RWPE2 (cell line): ENCODE measurements around the gene TARBP1.

Experiments used
- ATAC-seq: fragments of 200-7000 bp; cut with Tn5 transposase; 3 replicates; pipeline ENCODE4 v1.9.1; 2021; ENCODE audit warnings: low read depth
- DNase-seq: peaks from one replicate; pipeline ENCODE4 v3.0.0-alpha.2; 2020; ENCODE audit warnings: low spot score
- H3K27ac ChIP-seq: fragments of 450-650 bp; 2 replicates; pipeline ENCODE4 v1.5.1; 2017; ENCODE audit warnings: mild to moderate bottlenecking; ENCODE audit not compliant: poor library complexity, severe bottlenecking
- H3K27me3 ChIP-seq: fragments of 250-450 bp; sonication (Bioruptor Pico); 2 replicates; pipeline ENCODE4 v1.5.1; 2021; ENCODE audit warnings: mild to moderate bottlenecking, moderate library complexity; ENCODE audit not compliant: insufficient read depth, poor library complexity, severe bottlenecking
- H3K36me3 ChIP-seq: fragments of 250-450 bp; sonication (Bioruptor Pico); 2 replicates; pipeline ENCODE4 v1.5.1; 2020; ENCODE audit warnings: low read depth, mild to moderate bottlenecking, moderate library complexity
- H3K4me1 ChIP-seq: fragments of 250-450 bp; sonication (Bioruptor Pico); 2 replicates; pipeline ENCODE4 v1.5.1; 2021; ENCODE audit warnings: mild to moderate bottlenecking, moderate library complexity; ENCODE audit not compliant: insufficient read depth, poor library complexity, severe bottlenecking
- H3K4me3 ChIP-seq: fragments of 250-450 bp; sonication (Bioruptor Pico); 2 replicates; pipeline ENCODE4 v1.5.1; 2021; ENCODE audit warnings: mild to moderate bottlenecking, moderate library complexity; ENCODE audit not compliant: severe bottlenecking
- H3K9me3 ChIP-seq: fragments of 250-450 bp; sonication (Bioruptor Pico); 2 replicates; pipeline ENCODE4 v1.5.1; 2021; ENCODE audit warnings: mild to moderate bottlenecking, moderate library complexity; ENCODE audit not compliant: severe bottlenecking
- TF ChIP-seq, protein P1 (sequence below): fragments of 450-650 bp; IDR thresholded peaks from one replicate; pipeline ENCODE4 v1.5.1; 2017; ENCODE audit warnings: mild to moderate bottlenecking, moderate library complexity; ENCODE audit not compliant: poor library complexity, severe bottlenecking

Gene TARBP1

DNA sequence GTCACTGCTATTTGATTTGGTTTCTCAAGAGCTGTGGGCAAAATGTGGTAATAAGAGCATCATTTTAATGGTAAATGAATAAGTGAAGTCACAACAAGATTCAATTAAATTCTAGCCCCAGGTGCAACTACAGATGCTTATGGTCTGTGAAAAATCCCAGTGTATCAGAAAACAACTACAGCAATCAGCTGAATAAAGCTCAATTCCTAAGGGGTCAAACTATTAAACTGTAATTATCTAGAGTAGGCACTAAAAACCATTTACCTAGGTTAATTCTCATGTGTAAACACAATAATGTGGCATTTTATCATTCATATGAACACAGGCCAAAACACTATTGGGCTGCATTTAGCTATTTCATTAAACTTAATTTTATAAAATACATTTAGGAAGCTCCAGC is 9.6 kb downstream of the TARBP1 start:
- no peaks in the 10 kb centered on the region for H3K4me1 ChIP-seq
- no peak overlapping the region for H3K4me3 ChIP-seq
- TF ChIP-seq, protein P1, sequence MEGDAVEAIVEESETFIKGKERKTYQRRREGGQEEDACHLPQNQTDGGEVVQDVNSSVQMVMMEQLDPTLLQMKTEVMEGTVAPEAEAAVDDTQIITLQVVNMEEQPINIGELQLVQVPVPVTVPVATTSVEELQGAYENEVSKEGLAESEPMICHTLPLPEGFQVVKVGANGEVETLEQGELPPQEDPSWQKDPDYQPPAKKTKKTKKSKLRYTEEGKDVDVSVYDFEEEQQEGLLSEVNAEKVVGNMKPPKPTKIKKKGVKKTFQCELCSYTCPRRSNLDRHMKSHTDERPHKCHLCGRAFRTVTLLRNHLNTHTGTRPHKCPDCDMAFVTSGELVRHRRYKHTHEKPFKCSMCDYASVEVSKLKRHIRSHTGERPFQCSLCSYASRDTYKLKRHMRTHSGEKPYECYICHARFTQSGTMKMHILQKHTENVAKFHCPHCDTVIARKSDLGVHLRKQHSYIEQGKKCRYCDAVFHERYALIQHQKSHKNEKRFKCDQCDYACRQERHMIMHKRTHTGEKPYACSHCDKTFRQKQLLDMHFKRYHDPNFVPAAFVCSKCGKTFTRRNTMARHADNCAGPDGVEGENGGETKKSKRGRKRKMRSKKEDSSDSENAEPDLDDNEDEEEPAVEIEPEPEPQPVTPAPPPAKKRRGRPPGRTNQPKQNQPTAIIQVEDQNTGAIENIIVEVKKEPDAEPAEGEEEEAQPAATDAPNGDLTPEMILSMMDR, result no peak
- no peak overlapping the region for H3K27ac ChIP-seq
- peaks cover 31% of the 10 kb centered on the region for H3K36me3 ChIP-seq
- no peaks in the 10 kb centered on the region for H3K27me3 ChIP-seq
- ATAC-seq, result no peak
- DNase-seq, result no peak
- H3K9me3 ChIP-seq, result no peaks in the 10 kb centered on the region

DNA sequence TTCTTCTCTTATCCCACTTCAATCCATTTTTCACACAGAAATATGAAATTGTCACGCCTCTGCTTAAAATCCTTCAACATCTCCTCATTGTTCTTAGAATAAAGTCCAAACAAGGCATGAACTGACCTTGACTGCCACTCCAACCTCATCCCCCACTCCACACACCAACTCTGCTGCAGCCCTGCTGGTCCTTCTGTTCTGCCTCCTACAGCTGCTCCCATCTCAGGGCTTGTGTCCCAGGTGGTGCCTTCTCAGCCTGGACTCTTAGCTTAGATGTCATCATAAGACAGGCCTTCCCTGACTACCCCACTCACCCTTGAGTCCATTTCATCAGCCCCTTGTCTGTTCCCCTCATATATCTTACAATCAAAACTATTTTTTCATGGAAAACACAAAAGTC is 10.4 kb downstream of the TARBP1 start:
- Histone ChIP-seq H3K27ac (no peak overlapping the region), H3K36me3 (peaks cover 39% of the 10 kb centered on the region), H3K4me1 (no peaks in the 10 kb centered on the region), H3K9me3 (no peaks in the 10 kb centered on the region), H3K27me3 (no peaks in the 10 kb centered on the region), H3K4me3 (no peak overlapping the region)
- DNase-seq, result no peak
- TF ChIP-seq, protein P1, result no peak
- no peak for ATAC-seq

DNA sequence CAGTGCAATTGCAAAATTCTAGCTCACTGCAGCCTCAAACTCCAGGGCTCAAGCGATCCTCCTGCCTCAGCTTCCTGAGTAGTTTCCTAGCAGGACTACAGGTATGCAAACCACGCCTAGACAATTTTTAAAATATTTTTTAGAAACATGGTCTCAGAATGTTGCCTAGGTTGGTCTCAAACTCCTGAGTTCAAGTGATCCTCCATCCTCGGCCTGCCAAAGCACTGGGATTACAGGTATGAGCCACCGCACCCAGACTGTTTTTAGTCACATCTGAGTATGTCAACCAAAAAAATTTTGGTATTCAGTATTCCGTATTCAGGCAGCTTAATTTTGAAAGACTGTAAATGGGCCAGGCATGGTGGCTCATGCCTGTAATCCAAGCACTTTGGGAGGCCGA is 11.2 kb downstream of the TARBP1 start:
- TF ChIP-seq, protein P1, result no peak
- peaks cover 43% of the 10 kb centered on the region for H3K36me3 ChIP-seq
- H3K27ac ChIP-seq, result no peak overlapping the region
- H3K4me1 ChIP-seq, result no peaks in the 10 kb centered on the region
- H3K9me3 ChIP-seq, result no peaks in the 10 kb centered on the region
- ATAC-seq (no peak), DNase-seq (no peak)
- H3K27me3 ChIP-seq, result no peaks in the 10 kb centered on the region
- H3K4me3 ChIP-seq, result no peak overlapping the region

DNA sequence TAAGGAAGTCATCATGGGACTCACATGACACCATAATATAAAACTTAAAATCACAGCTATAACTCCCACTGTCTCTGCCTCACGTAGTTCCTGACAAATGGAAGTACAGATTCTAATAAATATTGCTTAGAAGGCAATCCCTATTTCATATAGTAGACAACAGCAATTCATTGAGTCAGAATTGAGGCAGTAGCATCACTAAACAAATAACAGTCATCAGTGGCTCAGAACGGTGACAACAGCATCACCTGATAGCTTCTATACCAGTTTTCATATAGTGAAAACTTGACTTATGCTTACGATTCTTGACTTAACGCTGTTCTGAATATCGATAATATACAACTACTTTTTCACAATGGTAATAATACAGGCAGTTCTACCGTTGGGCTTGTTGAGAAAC is 12.0 kb downstream of the TARBP1 start:
- no peak for DNase-seq
- ATAC-seq, result no peak

DNA sequence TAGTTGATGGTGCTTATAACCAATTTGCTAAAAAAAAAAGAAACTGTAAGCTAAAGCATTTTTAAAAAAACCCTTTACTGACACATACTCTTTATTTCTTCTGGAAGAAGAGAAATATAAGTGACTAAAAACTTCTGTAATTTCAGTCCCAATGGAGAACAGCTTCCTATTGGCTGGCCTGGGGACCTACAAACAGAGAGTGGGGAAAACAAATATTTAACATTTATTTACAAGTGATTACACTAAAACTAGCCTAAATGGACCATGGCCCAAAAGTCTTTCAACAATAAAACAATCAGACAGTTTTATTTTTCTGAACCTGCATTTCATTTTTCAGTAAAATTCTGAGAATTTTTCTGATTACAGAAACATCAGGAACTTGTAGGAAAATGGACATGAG is 15.2 kb downstream of the TARBP1 start:
- Histone ChIP-seq H3K36me3 (peaks cover 44% of the 10 kb centered on the region), H3K4me3 (no peak overlapping the region), H3K27me3 (no peaks in the 10 kb centered on the region), H3K9me3 (no peaks in the 10 kb centered on the region), H3K4me1 (no peaks in the 10 kb centered on the region), H3K27ac (no peak overlapping the region)
- TF ChIP-seq, protein P1, result no peak
- ATAC-seq (no peak), DNase-seq (no peak)

More for the DNA sequence above, 12.0 kb downstream of the TARBP1 start:
- Histone ChIP-seq H3K4me1 (no peaks in the 10 kb centered on the region), H3K27me3 (no peaks in the 10 kb centered on the region), H3K4me3 (no peak overlapping the region), H3K36me3 (peaks cover 43% of the 10 kb centered on the region), H3K9me3 (no peaks in the 10 kb centered on the region), H3K27ac (no peak overlapping the region)
- TF ChIP-seq, protein P1, result no peak
